Endothelial cell of umbilical vein (primary cell): ENCODE results near the gene RAP1GAP. TPM values are rescaled to one million over a fixed set of nuclear protein-coding genes. Genes with fewer than 3 reads are reported as not detected.

Experiments
- BruUV-seq: library from RNA; stranded (reverse); fragments of 400-500 nt; replicated peaks from 2 replicates; lab custom pipeline; 2021; lab: Mats Ljungman, UMichigan
- CTCF ChIA-PET: fragments of 300-600, 350-600 bp; sonication (Branson Sonifier 250); formaldehyde crosslinking; loops from one replicate; lab custom pipeline; 2021; ENCODE audit warnings: antibody characterized with exemption, inconsistent platforms; lab: Charles Lee
- POLR2A ChIA-PET: fragments of 300-600, 350-600 bp; sonication (Branson Sonifier 250); formaldehyde crosslinking; loops from one replicate; lab custom pipeline; 2021; ENCODE audit warnings: antibody characterized with exemption, inconsistent platforms; lab: Charles Lee
- DNase-seq: peaks from one replicate; pipeline ENCODE4 v3.0.0-alpha.2; 2011; ENCODE audit warnings: low read depth, low spot score
- FAIRE-seq: peaks from 2 replicates; lab custom pipeline; 2011; peaks lifted over from hg19 to GRCh38; lab: Jason Lieb, UNC
- H2AFZ ChIP-seq: 2 replicates; pipeline ENCODE4 v1.6.0; 2012; ENCODE audit warnings: low read depth, low read length, control low read depth, inconsistent platforms
- H3K27ac ChIP-seq: 2 replicates; pipeline ENCODE4 v1.5.1; 2011; ENCODE audit warnings: low read depth, mild to moderate bottlenecking, control low read depth, low read length, moderate library complexity; ENCODE audit not compliant: insufficient read depth
- H3K27me3 ChIP-seq, 2 experiments: 2 replicates each; pipeline versions ENCODE4 v1.6.0 to v1.6.1; 2011; ENCODE audit warnings: low read length in 2 of 2, mixed read lengths in 1 of 2; ENCODE audit not compliant: control insufficient read depth in 2 of 2, insufficient read depth in 2 of 2
- H3K36me3 ChIP-seq, 2 experiments: 2 replicates in 1 of 2; 3 replicates in 1 of 2; pipeline ENCODE4 v1.5.1; 2011; ENCODE audit warnings: low read length in 2 of 2, mild to moderate bottlenecking in 1 of 2, moderate library complexity in 1 of 2; ENCODE audit not compliant: control insufficient read depth in 2 of 2, insufficient read depth in 2 of 2; ENCODE audit errors: extremely low read depth in 1 of 2
- H3K4me1 ChIP-seq: 3 replicates; pipeline ENCODE4 v1.5.1; 2011; ENCODE audit warnings: mild to moderate bottlenecking, low read length; ENCODE audit not compliant: control insufficient read depth, insufficient read depth; ENCODE audit errors: extremely low read depth
- H3K4me2 ChIP-seq: 2 replicates; pipeline ENCODE4 v1.6.1; 2011; ENCODE audit warnings: low read length, control low read depth, mixed read lengths; ENCODE audit not compliant: insufficient read depth
- H3K4me3 ChIP-seq, 3 experiments: fragments of 200-600 bp in 1 of 3; sonication (generic), shearing (Covaris generic) in 1 of 3; replicated peaks in 1 of 3; 2 replicates each; pipeline ENCODE4 v1.5.1; 2011 to 2016; ENCODE audit warnings: control low read depth in 3 of 3, low read length in 3 of 3, mild to moderate bottlenecking in 2 of 3, inconsistent platforms in 1 of 3, low read depth in 1 of 3, moderate library complexity in 1 of 3; ENCODE audit not compliant: insufficient read depth in 1 of 3
- H3K79me2 ChIP-seq: 2 replicates; pipeline ENCODE4 v1.6.0; 2012; ENCODE audit warnings: low read length, inconsistent platforms; ENCODE audit not compliant: control insufficient read depth, insufficient read depth
- H3K9ac ChIP-seq: replicated peaks from 2 replicates; pipeline ENCODE3; 2011; ENCODE audit warnings: low read length, control low read depth; ENCODE audit not compliant: insufficient read depth; ENCODE audit errors: extremely low read depth
- H3K9me1 ChIP-seq: replicated peaks from 3 replicates; pipeline ENCODE4 v1.6.0; 2011; ENCODE audit warnings: mild to moderate bottlenecking, low read length; ENCODE audit not compliant: control insufficient read depth, insufficient read depth; ENCODE audit errors: extremely low read depth
- H3K9me3 ChIP-seq: replicated peaks from 2 replicates; pipeline ENCODE4 v1.5.1; 2012; ENCODE audit warnings: low read length, inconsistent platforms; ENCODE audit not compliant: control insufficient read depth, insufficient read depth
- H4K20me1 ChIP-seq: replicated peaks from 2 replicates; pipeline ENCODE3; 2011; ENCODE audit warnings: mild to moderate bottlenecking, low read length; ENCODE audit not compliant: control insufficient read depth, insufficient read depth; ENCODE audit errors: extremely low read depth
- EZH2 ChIP-seq: IDR thresholded peaks from 2 replicates; pipeline ENCODE4 v1.6.1; 2012; ENCODE audit warnings: borderline replicate concordance, low read depth, mild to moderate bottlenecking, moderate library complexity, low read length, inconsistent platforms; ENCODE audit not compliant: severe bottlenecking
- FOS ChIP-seq: IDR thresholded peaks from 2 replicates; pipeline ENCODE4 v1.6.1; 2011; ENCODE audit warnings: mild to moderate bottlenecking, low read length, moderate library complexity, borderline replicate concordance; ENCODE audit not compliant: insufficient read depth
- GATA2 ChIP-seq: IDR thresholded peaks from 2 replicates; pipeline ENCODE4 v1.7.0; 2011; ENCODE audit warnings: low read depth, mild to moderate bottlenecking, moderate library complexity, mixed read lengths, low read length; ENCODE audit not compliant: insufficient read length, insufficient read depth
- JUN ChIP-seq: IDR thresholded peaks from 2 replicates; pipeline ENCODE4 v1.6.1; 2011; ENCODE audit warnings: borderline replicate concordance, low read depth; ENCODE audit not compliant: insufficient read length, insufficient read depth
- MYC ChIP-seq: IDR thresholded peaks from one replicate; pipeline ENCODE4 v1.6.1; 2011; ENCODE audit warnings: mild to moderate bottlenecking, low read depth, low read length
- POLR2A ChIP-seq: IDR thresholded peaks from 2 replicates; pipeline ENCODE4 v1.6.1; 2012; ENCODE audit warnings: low read depth, mild to moderate bottlenecking, control low read depth, low read length
- POLR2AphosphoS5 ChIP-seq: IDR thresholded peaks from 2 replicates; pipeline ENCODE4 v1.6.1; 2012; ENCODE audit warnings: low read depth, mild to moderate bottlenecking, control low read depth, low read length, moderate library complexity; ENCODE audit not compliant: insufficient read depth
- dilution Hi-C: fragments of 300-500 bp; cut with MboI; formaldehyde crosslinking; loops from one replicate; pipeline ENCODE4 v1.15.0; 2019; ENCODE audit warnings: low sequenced_read_pairs; ENCODE audit not compliant: extremely low pct_ligation_motif_present
- intact Hi-C: fragments of 100-400 bp; cut with micrococcal nuclease; formaldehyde crosslinking; loops from one replicate; pipeline ENCODE4 v1.10.0; 2022
- polyA plus RNA-seq, 4 experiments: library from polyadenylated mRNA; depleted of rRNA in 3 of 4; stranded (reverse) in 3 of 4; unstranded in 1 of 4; fragments of >200 nt; gene quantifications; 2 replicates each; pipeline versions ENCODE4 v1.2.1 to v1.2.3, GENCODE V29; 2011 to 2012; ENCODE audit warnings: missing spikeins in 1 of 4
- total RNA-seq: library from RNA; stranded (reverse); gene quantifications from 2 replicates; pipeline ENCODE4 v1.2.3, GENCODE V29; 2021
- TF ChIP-seq, protein P1 (sequence below), 2 donors: IDR thresholded peaks; 1 replicate in 1 of 2; 2 replicates in 1 of 2; pipeline ENCODE4 v1.5.1; 2011; ENCODE audit warnings: low read length in 2 of 2, mild to moderate bottlenecking in 2 of 2, moderate library complexity in 2 of 2, control low read depth in 1 of 2, inconsistent platforms in 1 of 2, low read depth in 1 of 2; ENCODE audit not compliant: insufficient read depth in 1 of 2; ENCODE audit errors: extremely low read depth in 1 of 2
- TF ChIP-seq, protein P2 (sequence below): IDR thresholded peaks from 2 replicates; pipeline ENCODE4 v1.6.1; 2011; ENCODE audit not compliant: insufficient read depth, insufficient read length

RAP1GAP gene
- total and polyA plus RNA-seq, 2 donors (not counting 3 experiments of a cell fraction or from before 2014, with no cell fraction given) = 0.07 to 0.20 TPM

DNA sequence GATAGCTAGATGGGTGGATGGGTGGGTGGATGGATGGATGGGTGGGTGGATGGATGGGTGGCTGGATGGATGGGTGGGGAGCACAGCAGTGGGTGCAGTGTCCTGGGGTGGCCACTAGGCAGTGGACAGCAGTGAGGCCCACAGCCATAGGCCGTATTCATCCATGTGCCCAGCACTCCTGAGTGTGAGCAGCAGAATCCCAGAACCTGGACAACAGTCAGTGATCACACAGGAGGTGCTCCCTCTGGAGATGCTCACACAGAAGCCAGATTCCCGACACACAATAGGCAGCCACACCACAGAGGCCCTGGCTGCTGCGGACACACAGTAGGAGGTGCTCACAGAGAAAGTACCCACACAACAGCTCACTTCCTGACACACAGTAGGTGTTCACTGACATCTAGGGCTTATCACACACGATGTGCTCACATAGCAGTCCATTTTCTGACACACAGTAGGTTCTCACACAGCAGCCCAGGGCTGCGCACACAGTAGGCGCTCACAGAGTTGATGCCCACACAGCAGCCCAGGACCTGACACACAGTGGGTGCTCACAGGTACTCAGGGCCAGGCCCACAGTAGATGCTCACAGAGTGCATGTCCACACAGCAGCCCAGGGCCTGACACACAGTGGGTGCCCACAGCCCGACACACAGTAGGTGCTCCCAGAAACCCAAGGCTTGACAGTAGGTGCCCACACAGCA, 64.0 kb downstream of the RAP1GAP start:
- no peak for DNase-seq
- no peak for TF ChIP-seq POLR2A
- TF ChIP-seq GATA2 = no peak
- no peak for TF ChIP-seq JUN
- TF ChIP-seq, protein P1, sequence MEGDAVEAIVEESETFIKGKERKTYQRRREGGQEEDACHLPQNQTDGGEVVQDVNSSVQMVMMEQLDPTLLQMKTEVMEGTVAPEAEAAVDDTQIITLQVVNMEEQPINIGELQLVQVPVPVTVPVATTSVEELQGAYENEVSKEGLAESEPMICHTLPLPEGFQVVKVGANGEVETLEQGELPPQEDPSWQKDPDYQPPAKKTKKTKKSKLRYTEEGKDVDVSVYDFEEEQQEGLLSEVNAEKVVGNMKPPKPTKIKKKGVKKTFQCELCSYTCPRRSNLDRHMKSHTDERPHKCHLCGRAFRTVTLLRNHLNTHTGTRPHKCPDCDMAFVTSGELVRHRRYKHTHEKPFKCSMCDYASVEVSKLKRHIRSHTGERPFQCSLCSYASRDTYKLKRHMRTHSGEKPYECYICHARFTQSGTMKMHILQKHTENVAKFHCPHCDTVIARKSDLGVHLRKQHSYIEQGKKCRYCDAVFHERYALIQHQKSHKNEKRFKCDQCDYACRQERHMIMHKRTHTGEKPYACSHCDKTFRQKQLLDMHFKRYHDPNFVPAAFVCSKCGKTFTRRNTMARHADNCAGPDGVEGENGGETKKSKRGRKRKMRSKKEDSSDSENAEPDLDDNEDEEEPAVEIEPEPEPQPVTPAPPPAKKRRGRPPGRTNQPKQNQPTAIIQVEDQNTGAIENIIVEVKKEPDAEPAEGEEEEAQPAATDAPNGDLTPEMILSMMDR (IDR thresholded peaks at IDR 0.05; ENCODE audit: extremely low read depth in 1 of 2, insufficient read depth in 1 of 2, low read depth in 1 of 2, low read length in 2 of 2) = no peak
- no peak for TF ChIP-seq POLR2AphosphoS5
- TF ChIP-seq FOS = no peak
- no peak for TF ChIP-seq MYC
- no peak for TF ChIP-seq EZH2
- TF ChIP-seq, protein P2, sequence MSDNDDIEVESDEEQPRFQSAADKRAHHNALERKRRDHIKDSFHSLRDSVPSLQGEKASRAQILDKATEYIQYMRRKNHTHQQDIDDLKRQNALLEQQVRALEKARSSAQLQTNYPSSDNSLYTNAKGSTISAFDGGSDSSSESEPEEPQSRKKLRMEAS = no peak
- ChIA-PET CTCF (no interaction called here), POLR2A (no interaction called here)
- Histone ChIP-seq H3K9me1 (no peaks in the 10 kb centered on the region), H4K20me1 (no peaks in the 10 kb centered on the region), H3K4me1 (no peaks in the 10 kb centered on the region), H3K9ac (no peak overlapping the region), H2AFZ (no peak overlapping the region), H3K27ac (no peak overlapping the region), H3K9me3 (no peaks in the 10 kb centered on the region), H3K4me3 (no peak overlapping the region), H3K79me2 (no peaks in the 10 kb centered on the region), H3K27me3 (peaks cover 0 to 2% of the 10 kb centered on the region in 2 experiments), H3K36me3 (no peaks in the 10 kb centered on the region), H3K4me2 (no peak overlapping the region)
- no peak for FAIRE-seq
- dilution Hi-C loops = no loop called here
- no TSS peak for BruUV-seq
- intact Hi-C loops = no loop called here
